Gastroesophageal sphincter (tissue), 4 donors: Measurements from ENCODE around the gene UGT2B7. TPM values are rescaled to one million over a fixed set of nuclear protein-coding genes. Genes with fewer than 3 reads are reported as not detected.
"Not testable (repeated sequence)": the region's sequence is repeated elsewhere in the genome, so short reads cannot be mapped to it uniquely, and the experiment has no call there.

Experiments
- ATAC-seq: fragments of 150-250 bp; one replicate; pipeline ENCODE4 v1.9.1; 2016; ENCODE audit warnings: mild to moderate bottlenecking, moderate library complexity
- H3K27ac ChIP-seq, 4 donors: fragments of 200-600 bp; sonication (generic) in 3 of 4; 1 replicate in 3 of 4; 2 replicates in 1 of 4; pipeline ENCODE4 v1.5.1; 2016 to 2019
- H3K27me3 ChIP-seq: fragments of 200-600 bp; sonication (generic); one replicate; pipeline ENCODE4 v1.5.1; 2019
- H3K36me3 ChIP-seq, 2 donors: fragments of 200-600 bp; sonication (generic); one replicate each; pipeline ENCODE4 v1.5.1; 2019; ENCODE audit warnings: control low read depth in 1 of 2
- H3K4me1 ChIP-seq, 3 donors: fragments of 200-600 bp; sonication (generic); 1 replicate in 2 of 3; 2 replicates in 1 of 3; pipeline ENCODE4 v1.5.1; 2016 to 2019; ENCODE audit warnings: control low read depth in 2 of 3
- H3K4me3 ChIP-seq, 2 donors: fragments of 200-600 bp; sonication (generic); one replicate each; pipeline ENCODE4 v1.5.1; 2019; ENCODE audit warnings: mild to moderate bottlenecking in 1 of 2, moderate library complexity in 1 of 2
- H3K9me3 ChIP-seq, 3 donors: fragments of 200-600 bp; sonication (generic); one replicate each; pipeline ENCODE4 v1.5.1; 2017 to 2019; ENCODE audit warnings: control low read depth in 2 of 3
- CTCF ChIP-seq, 4 experiments: fragments of 200-600 bp in 2 of 4; fragments of 450-650 bp in 2 of 4; sonication (generic) in 1 of 4; IDR thresholded peaks; one replicate each; pipeline ENCODE4 v1.5.1; 2017 to 2019; ENCODE audit warnings: antibody characterized with exemption in 4 of 4, mild to moderate bottlenecking in 2 of 4, moderate library complexity in 2 of 4
- EP300 ChIP-seq: sonication (generic); formaldehyde crosslinking; IDR thresholded peaks from one replicate; pipeline ENCODE4 v1.6.1; 2017; ENCODE audit warnings: antibody characterized with exemption, mild to moderate bottlenecking
- POLR2A ChIP-seq, 2 donors: fragments of 450-650 bp; IDR thresholded peaks; one replicate each; pipeline ENCODE4 v1.6.1; 2017; ENCODE audit warnings: antibody characterized with exemption in 2 of 2, mild to moderate bottlenecking in 2 of 2, moderate library complexity in 1 of 2
- POLR2AphosphoS5 ChIP-seq: sonication (generic); formaldehyde crosslinking; IDR thresholded peaks from one replicate; pipeline ENCODE4 v1.6.1; 2017; ENCODE audit warnings: antibody characterized with exemption
- WGBS, 2 donors: methylation state at CpG; one replicate each; pipeline ENCODE4 v1.1.5; 2018; ENCODE audit warnings: low coverage in 1 of 2; 5-methylcytosine and 5-hydroxymethylcytosine counted together
- total RNA-seq, 4 donors: library from RNA; depleted of rRNA; stranded (reverse); fragments of >200 nt; gene quantifications; one replicate each; pipeline ENCODE4 v1.1.0, GENCODE V29; 2016

UGT2B7 gene
- total RNA-seq, 4 donors from 2014 or later: not detected

- Histone ChIP-seq H3K4me1 (no peaks in the 10 kb centered on the region), H3K9me3 (no peaks in the 10 kb centered on the region), H3K27me3 (no peaks in the 10 kb centered on the region), H3K27ac (no peak overlapping the region), H3K36me3 (no peaks in the 10 kb centered on the region), H3K4me3 (no peak overlapping the region)
- 100% methylated on average over 1 of the region's 2 CpGs; no CpG with 5 or more reads in 1 of the 2 donors for WGBS, 2 donors
- no peak for TF ChIP-seq EP300
- no peak for TF ChIP-seq POLR2AphosphoS5
- no peak for ATAC-seq
Measured at GRCh38 chr4:69104719-69105275, 8.5 kb downstream of the UGT2B7 start.

GRCh38 chr4:69115151-69115850 is 19.0 kb downstream of the UGT2B7 start:
- H3K4me1 ChIP-seq, H3K4me3 ChIP-seq, H3K36me3 ChIP-seq, H3K27ac ChIP-seq, ATAC-seq, H3K9me3 ChIP-seq, H3K27me3 ChIP-seq: not testable (repeated sequence)
- 100% methylated on average over 1 of the region's 30 CpGs for WGBS, 2 donors

- Histone ChIP-seq H3K4me3 (no peak overlapping the region), H3K9me3 (no peaks in the 10 kb centered on the region), H3K27ac (no peak overlapping the region), H3K36me3 (no peaks in the 10 kb centered on the region), H3K4me1 (no peaks in the 10 kb centered on the region), H3K27me3 (no peaks in the 10 kb centered on the region)
- ATAC-seq: no peak
- TF ChIP-seq POLR2A (IDR thresholded peaks at IDR 0.05) (no peak), CTCF (IDR thresholded peaks at IDR 0.05) (no peak), POLR2AphosphoS5 (no peak), EP300 (no peak)
- WGBS, 2 donors: 63 to 85% methylated on average over 2 of the region's 2 CpGs
Measured at GRCh38 chr4:69115851-69116213, 19.6 kb downstream of the UGT2B7 start.

GRCh38 chr4:69116645-69117321 is 20.5 kb downstream of the UGT2B7 start:
- Histone ChIP-seq H3K27me3 (no peaks in the 10 kb centered on the region), H3K4me3 (no peak overlapping the region), H3K4me1 (no peaks in the 10 kb centered on the region), H3K27ac (no peak overlapping the region), H3K36me3 (no peaks in the 10 kb centered on the region), H3K9me3 (no peaks in the 10 kb centered on the region)
- ATAC-seq: no peak
- TF ChIP-seq POLR2A (IDR thresholded peaks at IDR 0.05) (no peak), POLR2AphosphoS5 (no peak), CTCF (IDR thresholded peaks at IDR 0.05) (no peak)
- WGBS, 2 donors: 83 to 86% methylated on average over 9 of the region's 10 CpGs

- no peaks in the 10 kb centered on the region for H3K9me3 ChIP-seq
- 59 to 70% methylated on average over 2 of the region's 2 CpGs for WGBS, 2 donors
- TF ChIP-seq EP300 (no peak), POLR2A (IDR thresholded peaks at IDR 0.05) (no peak), CTCF (IDR thresholded peaks at IDR 0.05) (no peak), POLR2AphosphoS5 (no peak)
- no peak for ATAC-seq
- no peak overlapping the region for H3K27ac ChIP-seq
- no peak overlapping the region for H3K4me3 ChIP-seq
- H3K36me3 ChIP-seq: no peaks in the 10 kb centered on the region
- no peaks in the 10 kb centered on the region for H3K27me3 ChIP-seq
- no peaks in the 10 kb centered on the region for H3K4me1 ChIP-seq
Measured at GRCh38 chr4:69120870-69121269, 24.6 kb downstream of the UGT2B7 start.

- no peaks in the 10 kb centered on the region for H3K4me1 ChIP-seq
- 61 to 70% methylated on average over 3 of the region's 3 CpGs for WGBS, 2 donors
- ATAC-seq: no peak
- H3K9me3 ChIP-seq: no peaks in the 10 kb centered on the region
- no peak overlapping the region for H3K27ac ChIP-seq
- H3K27me3 ChIP-seq: no peaks in the 10 kb centered on the region
- no peaks in the 10 kb centered on the region for H3K36me3 ChIP-seq
- TF ChIP-seq POLR2A (IDR thresholded peaks at IDR 0.05) (no peak), EP300 (no peak), CTCF (IDR thresholded peaks at IDR 0.05) (no peak), POLR2AphosphoS5 (no peak)
- no peak overlapping the region for H3K4me3 ChIP-seq
Measured at GRCh38 chr4:69122476-69122875, 26.2 kb downstream of the UGT2B7 start.
